GM18511 (cell line): ENCODE results near the gene SNN.

Experiments used
- ATAC-seq: cut with Tn5 transposase; IDR thresholded peaks from one replicate; pipeline ENCODE4 v1.9.1; 2021; ENCODE audit warnings: mild to moderate bottlenecking, moderate library complexity; ENCODE audit not compliant: unreplicated experiment

SNN gene

GRCh38 chr16:11666103-11667055 is 1.9 kb upstream of the SNN start:
- ATAC-seq: no peak

- no peak for ATAC-seq
Measured at GRCh38 chr16:11667221-11667823, 933 bp upstream of the SNN start.

- no peak for ATAC-seq
Measured at GRCh38 chr16:11668623-11669379, 546 bp downstream of the SNN start.

- ATAC-seq: no peak
Measured at GRCh38 chr16:11669380-11670146, 1.3 kb downstream of the SNN start.

- peak; percentile 47 for ATAC-seq
Measured at GRCh38 chr16:11670171-11671131, 2.2 kb downstream of the SNN start.

- ATAC-seq: no peak
Measured at GRCh38 chr16:11671271-11671670, 3.0 kb downstream of the SNN start.

- no peak for ATAC-seq
Measured at GRCh38 chr16:11671676-11672075, 3.4 kb downstream of the SNN start.

- no peak for ATAC-seq
Measured at GRCh38 chr16:11672206-11673090, 4.2 kb downstream of the SNN start.

GRCh38 chr16:11673091-11674000 is 5.1 kb downstream of the SNN start:
- no peak for ATAC-seq

GRCh38 chr16:11674001-11674817 is 6.0 kb downstream of the SNN start:
- no peak for ATAC-seq

- ATAC-seq: no peak
Measured at GRCh38 chr16:11674818-11675560, 6.7 kb downstream of the SNN start.

GRCh38 chr16:11675561-11676511 is 7.6 kb downstream of the SNN start:
- no peak for ATAC-seq

- no peak for ATAC-seq
Measured at GRCh38 chr16:11676799-11677198, 8.5 kb downstream of the SNN start.

- no peak for ATAC-seq
Measured at GRCh38 chr16:11677451-11677951, 9.2 kb downstream of the SNN start.
